ENCODE measurements around the gene PARD3B.

The PARD3B gene

GRCh38 chr2:204931562-204931961, 386.3 kb downstream of the PARD3B start:
- DNase-seq (ENCODE audit: extremely low spot score), result no peak
- no peak for TF ChIP-seq FOXM1 (IDR thresholded peaks at IDR 0.05; ENCODE audit: borderline replicate concordance)
- no peak for TF ChIP-seq PKNOX1 (IDR thresholded peaks at IDR 0.05)
- TF ChIP-seq SUZ12 (IDR thresholded peaks at IDR 0.05), result no peak
- no peak for TF ChIP-seq SP1 (IDR thresholded peaks at IDR 0.05)
- CTCF ChIA-PET, result no interaction called here
- POLR2A ChIA-PET, result no interaction called here

GRCh38 chr2:204933735-204934374, 388.6 kb downstream of the PARD3B start:
- DNase-seq (ENCODE audit: extremely low spot score), result no peak
- TF ChIP-seq L3MBTL2 (conservative IDR thresholded peaks at IDR 0.05) (no peak), SUZ12 (IDR thresholded peaks at IDR 0.05) (no peak), FOXM1 (IDR thresholded peaks at IDR 0.05; ENCODE audit: borderline replicate concordance) (no peak), ELF4 (IDR thresholded peaks at IDR 0.05) (no peak), SP1 (IDR thresholded peaks at IDR 0.05) (no peak), CTBP1 (IDR thresholded peaks at IDR 0.05; ENCODE audit: borderline replicate concordance) (no peak), ZNF384 (IDR thresholded peaks at IDR 0.05) (no peak), FOXA1 (IDR thresholded peaks at IDR 0.05) (no peak), TARDBP (IDR thresholded peaks at IDR 0.05) (no peak), LEF1 (IDR thresholded peaks at IDR 0.05; ENCODE audit: borderline replicate concordance) (no peak), HDGF (IDR thresholded peaks at IDR 0.05; ENCODE audit: borderline replicate concordance) (no peak), PKNOX1 (IDR thresholded peaks at IDR 0.05) (no peak), NFRKB (IDR thresholded peaks at IDR 0.05) (no peak), BHLHE40 (IDR thresholded peaks at IDR 0.05; ENCODE audit: borderline replicate concordance) (no peak), ARNT (IDR thresholded peaks at IDR 0.05) (no peak), FOXK2 (IDR thresholded peaks at IDR 0.05) (no peak)
- POLR2A ChIA-PET, result no interaction called here
- CTCF ChIA-PET, result no interaction called here

GRCh38 chr2:204944927-204945326, 399.7 kb downstream of the PARD3B start:
- DNase-seq (ENCODE audit: extremely low spot score), result no peak
- no peak for TF ChIP-seq SUZ12 (IDR thresholded peaks at IDR 0.05)
- CTCF ChIA-PET, result no interaction called here
- POLR2A ChIA-PET, result no interaction called here

- no peak for TF ChIP-seq FOXA1 (IDR thresholded peaks at IDR 0.05)
- TF ChIP-seq TARDBP (IDR thresholded peaks at IDR 0.05), result no peak
- no peak for TF ChIP-seq PKNOX1 (IDR thresholded peaks at IDR 0.05)
- no peak for TF ChIP-seq CTBP1 (IDR thresholded peaks at IDR 0.05; ENCODE audit: borderline replicate concordance)
- TF ChIP-seq ARNT (IDR thresholded peaks at IDR 0.05), result no peak
- TF ChIP-seq NFRKB (IDR thresholded peaks at IDR 0.05), result no peak
- TF ChIP-seq LEF1 (IDR thresholded peaks at IDR 0.05; ENCODE audit: borderline replicate concordance), result no peak
- no peak for TF ChIP-seq ELF4 (IDR thresholded peaks at IDR 0.05)
- TF ChIP-seq FOXK2 (IDR thresholded peaks at IDR 0.05), result no peak
- no peak for TF ChIP-seq SUZ12 (IDR thresholded peaks at IDR 0.05)
- TF ChIP-seq SP1 (IDR thresholded peaks at IDR 0.05), result no peak
- no peak for TF ChIP-seq BHLHE40 (IDR thresholded peaks at IDR 0.05; ENCODE audit: borderline replicate concordance)
- no peak for TF ChIP-seq FOXM1 (IDR thresholded peaks at IDR 0.05; ENCODE audit: borderline replicate concordance)
- ChIA-PET POLR2A (no interaction called here), CTCF (no interaction called here)
- no peak for DNase-seq (ENCODE audit: extremely low spot score)
These were observed 400.1 kb downstream of the PARD3B start for GRCh38 chr2:204945376-204945775.

GRCh38 chr2:204946892-204947291, 401.6 kb downstream of the PARD3B start:
- no peak for TF ChIP-seq FOXK2 (IDR thresholded peaks at IDR 0.05)
- no peak for TF ChIP-seq HDGF (IDR thresholded peaks at IDR 0.05; ENCODE audit: borderline replicate concordance)
- no peak for TF ChIP-seq FOXM1 (IDR thresholded peaks at IDR 0.05; ENCODE audit: borderline replicate concordance)
- no peak for TF ChIP-seq NFRKB (IDR thresholded peaks at IDR 0.05)
- TF ChIP-seq CTBP1 (IDR thresholded peaks at IDR 0.05; ENCODE audit: borderline replicate concordance), result no peak
- no peak for TF ChIP-seq TARDBP (IDR thresholded peaks at IDR 0.05)
- TF ChIP-seq SUZ12 (IDR thresholded peaks at IDR 0.05), result no peak
- TF ChIP-seq BHLHE40 (IDR thresholded peaks at IDR 0.05; ENCODE audit: borderline replicate concordance), result no peak
- TF ChIP-seq FOXA1 (IDR thresholded peaks at IDR 0.05), result no peak
- TF ChIP-seq PKNOX1 (IDR thresholded peaks at IDR 0.05), result no peak
- TF ChIP-seq ARNT (IDR thresholded peaks at IDR 0.05), result no peak
- no peak for TF ChIP-seq LEF1 (IDR thresholded peaks at IDR 0.05; ENCODE audit: borderline replicate concordance)
- TF ChIP-seq SP1 (IDR thresholded peaks at IDR 0.05), result no peak
- TF ChIP-seq ZNF384 (IDR thresholded peaks at IDR 0.05), result no peak
- TF ChIP-seq ELF4 (IDR thresholded peaks at IDR 0.05), result no peak
- TF ChIP-seq L3MBTL2 (conservative IDR thresholded peaks at IDR 0.05), result no peak
- ChIA-PET POLR2A (no interaction called here), CTCF (no interaction called here)
- no peak for DNase-seq (ENCODE audit: extremely low spot score)

- POLR2A ChIA-PET, result no interaction called here
- DNase-seq (ENCODE audit: extremely low spot score), result no peak
- CTCF ChIA-PET, result no interaction called here
- TF ChIP-seq ELF4 (IDR thresholded peaks at IDR 0.05) (no peak), CTBP1 (IDR thresholded peaks at IDR 0.05; ENCODE audit: borderline replicate concordance) (no peak), ARNT (IDR thresholded peaks at IDR 0.05) (no peak), L3MBTL2 (conservative IDR thresholded peaks at IDR 0.05) (no peak), NFRKB (IDR thresholded peaks at IDR 0.05) (no peak), SUZ12 (IDR thresholded peaks at IDR 0.05) (no peak), PKNOX1 (IDR thresholded peaks at IDR 0.05) (no peak), FOXM1 (IDR thresholded peaks at IDR 0.05; ENCODE audit: borderline replicate concordance) (no peak), ZNF384 (IDR thresholded peaks at IDR 0.05) (no peak), SP1 (IDR thresholded peaks at IDR 0.05) (no peak), HDGF (IDR thresholded peaks at IDR 0.05; ENCODE audit: borderline replicate concordance) (no peak), LEF1 (IDR thresholded peaks at IDR 0.05; ENCODE audit: borderline replicate concordance) (no peak), FOXA1 (IDR thresholded peaks at IDR 0.05) (no peak)
These were observed 402.1 kb downstream of the PARD3B start for GRCh38 chr2:204947405-204947804.
